Esophagus (tissue), 2 donors: ENCODE data around the gene AZGP1. TPM values are rescaled to one million over a fixed set of nuclear protein-coding genes. Genes with fewer than 3 reads are reported as not detected.
"Not testable (repeated sequence)": the region's sequence is repeated elsewhere in the genome, so short reads cannot be mapped to it uniquely, and the experiment has no call there.

Experiments
- H3K27ac ChIP-seq, 2 donors: one replicate each; pipeline ENCODE4 v1.5.1; 2013; ENCODE audit warnings: low read depth in 2 of 2, mild to moderate bottlenecking in 2 of 2, inconsistent platforms in 1 of 2, low read length in 1 of 2, moderate library complexity in 1 of 2
- H3K27me3 ChIP-seq, 2 donors: one replicate each; pipeline ENCODE4 v1.6.1; 2013; ENCODE audit warnings: low read length in 2 of 2, control low read depth in 1 of 2, mild to moderate bottlenecking in 1 of 2; ENCODE audit not compliant: insufficient read depth in 2 of 2, control insufficient read depth in 1 of 2
- H3K36me3 ChIP-seq, 2 donors: one replicate each; pipeline ENCODE4 v1.6.1; 2013; ENCODE audit warnings: low read length in 1 of 2; ENCODE audit not compliant: control insufficient read depth in 2 of 2, insufficient read depth in 2 of 2
- H3K4me1 ChIP-seq, 2 donors: one replicate each; pipeline ENCODE4 v1.6.1; 2013; ENCODE audit warnings: low read length in 1 of 2; ENCODE audit not compliant: control insufficient read depth in 2 of 2, insufficient read depth in 2 of 2
- H3K4me3 ChIP-seq, 2 donors: one replicate each; pipeline ENCODE4 v1.5.1; 2013; ENCODE audit warnings: low read length in 2 of 2, mild to moderate bottlenecking in 2 of 2, low read depth in 1 of 2, moderate library complexity in 1 of 2
- H3K9me3 ChIP-seq, 2 donors: one replicate each; pipeline ENCODE4 v1.6.1; 2013; ENCODE audit warnings: mild to moderate bottlenecking in 2 of 2, low read depth in 1 of 2, low read length in 1 of 2, moderate library complexity in 1 of 2; ENCODE audit not compliant: control insufficient read depth in 2 of 2, insufficient read depth in 1 of 2
- WGBS, 2 donors: extraction: QIAGEN DNeasy Blood & Tissue Kit; methylation state at CpG; one replicate each; pipeline ENCODE4 v1.1.7; 2013; 5-methylcytosine and 5-hydroxymethylcytosine counted together
- polyA plus RNA-seq, 2 donors: library from polyadenylated mRNA; stranded (reverse); fragments of 200-250 nt; gene quantifications; one replicate each; pipeline ENCODE4 v1.2.3, GENCODE V29; 2013
- donor health status: healthy with polysubstance abuse.
- donor health status: Bipolar disorder and iron deficiency.

Gene AZGP1
- polyA plus RNA-seq, 2 donors: 1.6 to 2.0 TPM

GRCh38 chr7:99943641-99944496 lies 32.0 kb downstream of the AZGP1 start:
- WGBS, 2 donors: 34% methylated on average over 14 of the region's 14 CpGs
- Histone ChIP-seq H3K27me3 (no peaks in the 10 kb centered on the region), H3K9me3 (no peaks in the 10 kb centered on the region), H3K36me3 (no peaks in the 10 kb centered on the region), H3K4me1 (no peaks in the 10 kb centered on the region), H3K27ac (no peak overlapping the region), H3K4me3 (no peak overlapping the region)

DNA sequence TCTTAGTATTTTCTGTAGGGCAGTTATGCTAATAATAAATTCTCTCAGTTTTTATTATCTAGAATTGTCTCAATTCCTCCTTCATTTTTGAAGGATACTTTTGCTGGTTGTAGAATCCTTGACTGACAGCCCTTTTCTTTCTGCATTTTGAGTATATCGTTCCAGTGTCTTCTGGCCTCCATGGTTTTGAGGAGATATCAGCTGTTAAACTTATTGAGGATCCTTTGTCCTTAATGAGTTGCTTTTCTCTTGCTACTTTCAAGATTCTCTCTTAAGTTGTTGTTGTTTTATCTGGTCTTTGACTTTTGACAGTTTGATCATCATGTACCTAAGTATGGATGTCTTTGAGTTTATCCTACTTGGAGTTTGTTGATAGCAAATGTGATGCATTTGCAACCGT lies 37.5 kb downstream of the AZGP1 start:
- WGBS, 2 donors: 84 to 90% methylated on average over 2 of the region's 2 CpGs
- Histone ChIP-seq H3K4me1 (no peaks in the 10 kb centered on the region), H3K9me3 (no peaks in the 10 kb centered on the region), H3K4me3 (no peak overlapping the region), H3K36me3 (no peaks in the 10 kb centered on the region), H3K27me3 (no peaks in the 10 kb centered on the region), H3K27ac (no peak overlapping the region)

GRCh38 chr7:99935009-99935408 lies 40.8 kb downstream of the AZGP1 start:
- H3K4me1 ChIP-seq, H3K36me3 ChIP-seq, H3K4me3 ChIP-seq, H3K9me3 ChIP-seq, H3K27me3 ChIP-seq, H3K27ac ChIP-seq: not testable (repeated sequence)
- WGBS, 2 donors: 49 to 51% methylated on average over 4 of the region's 4 CpGs

DNA sequence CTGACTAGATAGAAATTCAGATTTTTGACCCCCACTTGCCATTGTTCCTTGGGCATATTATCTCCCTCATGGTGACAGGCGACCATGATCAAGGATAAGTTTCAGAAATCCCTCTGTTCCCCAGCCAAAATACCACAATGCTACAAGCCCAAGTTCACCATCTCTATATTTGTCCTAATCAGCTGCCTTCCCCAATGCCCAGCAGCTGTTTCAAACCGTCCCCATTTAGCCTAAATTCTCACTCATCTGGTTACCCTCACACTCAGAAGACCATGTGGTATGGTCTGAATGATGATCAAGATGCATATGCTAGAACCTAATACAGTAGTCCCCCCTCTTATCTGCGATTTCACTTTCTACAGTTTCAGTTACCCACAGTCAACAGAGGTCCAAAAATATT lies 45.5 kb downstream of the AZGP1 start:
- WGBS, 2 donors: 86 to 88% methylated on average over 3 of the region's 3 CpGs
- Histone ChIP-seq H3K9me3 (no peaks in the 10 kb centered on the region), H3K4me3 (no peak overlapping the region), H3K27ac (no peak overlapping the region), H3K36me3 (no peaks in the 10 kb centered on the region), H3K4me1 (peaks cover 0 to 7% of the 10 kb centered on the region in 2 donors), H3K27me3 (no peaks in the 10 kb centered on the region)

DNA sequence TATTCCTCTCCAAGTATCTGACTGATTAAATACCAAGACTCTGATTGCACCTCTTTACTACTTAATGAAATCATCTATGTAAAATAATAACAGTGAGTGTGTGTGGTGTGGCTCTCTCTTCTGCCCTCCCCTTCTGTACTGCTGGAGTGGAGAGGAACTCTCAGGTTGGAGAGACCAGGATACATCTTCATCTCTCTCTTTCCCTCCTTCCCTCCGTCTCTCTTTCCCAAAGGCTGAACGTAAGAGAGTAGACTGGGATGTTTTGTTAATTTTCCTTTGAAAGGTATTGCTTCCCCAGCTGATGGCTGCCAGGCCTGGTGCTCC lies 46.1 kb downstream of the AZGP1 start:
- Histone ChIP-seq H3K27me3 (no peaks in the 10 kb centered on the region), H3K4me1 (peaks cover 0 to 7% of the 10 kb centered on the region in 2 donors), H3K9me3 (no peaks in the 10 kb centered on the region), H3K27ac (no peak overlapping the region), H3K36me3 (no peaks in the 10 kb centered on the region), H3K4me3 (no peak overlapping the region)
- 29 to 51% methylated on average over 2 of the region's 2 CpGs for WGBS, 2 donors

GRCh38 chr7:99928994-99929729 lies 46.7 kb downstream of the AZGP1 start, which contains the start of gene GJC3:
TSS of gene GJC3 (minus strand) at chr7:99929620. CDS start at chr7:99929620, 0 bp downstream.
- H3K27ac ChIP-seq: no peak within 1 kb of the TSS

DNA sequence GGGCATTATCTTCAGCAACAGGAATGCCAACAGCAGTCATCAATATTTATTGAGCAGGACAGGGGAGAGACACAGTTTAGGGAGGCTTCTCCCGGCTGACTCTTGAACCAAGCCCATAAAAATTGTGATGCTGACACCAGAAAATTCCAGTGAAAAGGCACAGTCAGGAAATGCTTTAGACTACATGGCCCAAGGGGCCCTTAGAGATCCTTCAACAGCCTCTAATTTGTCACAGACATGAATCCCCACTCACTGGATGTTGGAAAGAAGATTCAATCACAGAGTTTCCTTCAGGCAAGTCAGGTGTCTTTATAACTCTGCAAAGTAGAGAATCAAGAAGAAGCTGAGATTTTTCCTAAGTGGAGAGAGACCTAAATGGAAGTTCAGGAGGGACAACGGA lies 47.6 kb downstream of the AZGP1 start:
- Histone ChIP-seq H3K4me1 (peaks cover 0 to 7% of the 10 kb centered on the region in 2 donors), H3K27me3 (no peaks in the 10 kb centered on the region), H3K36me3 (no peaks in the 10 kb centered on the region), H3K9me3 (no peaks in the 10 kb centered on the region), H3K4me3 (no peak overlapping the region), H3K27ac (no peak overlapping the region)
- WGBS, 2 donors: 82 to 90% methylated on average over 2 of the region's 2 CpGs

More at GRCh38 chr7:99928994-99929729, 46.7 kb downstream of the AZGP1 start, which contains the start of gene GJC3:
- 17 to 19% methylated on average over 22 of the region's 22 CpGs for WGBS, 2 donors
- H3K36me3 ChIP-seq: no peaks in the 10 kb centered on the region
- H3K9me3 ChIP-seq: no peaks in the 10 kb centered on the region
- peaks cover 0 to 7% of the 10 kb centered on the region in 2 donors for H3K4me1 ChIP-seq
- H3K4me3 ChIP-seq: peak within 1 kb of the TSS; percentile 17 to 25
- H3K27me3 ChIP-seq: no peaks in the 10 kb centered on the region

GRCh38 chr7:99927536-99927935 lies 48.3 kb downstream of the AZGP1 start:
- Histone ChIP-seq H3K9me3 (no peaks in the 10 kb centered on the region), H3K4me3 (no peak overlapping the region), H3K27ac (no peak overlapping the region), H3K4me1 (peaks cover 0 to 7% of the 10 kb centered on the region in 2 donors), H3K36me3 (no peaks in the 10 kb centered on the region), H3K27me3 (no peaks in the 10 kb centered on the region)
- WGBS, 2 donors: 79 to 83% methylated on average over 5 of the region's 5 CpGs

- Histone ChIP-seq H3K36me3 (no peaks in the 10 kb centered on the region), H3K27me3 (no peaks in the 10 kb centered on the region), H3K27ac (no peak overlapping the region), H3K4me1 (peaks cover 0 to 7% of the 10 kb centered on the region in 2 donors), H3K4me3 (no peak overlapping the region), H3K9me3 (no peaks in the 10 kb centered on the region)
Observed at GRCh38 chr7:99926321-99926720, 49.5 kb downstream of the AZGP1 start.
